ENCODE data around the gene DMD. TPM values are rescaled to one million over a fixed set of nuclear protein-coding genes. Genes with fewer than 3 reads are reported as not detected.
"Not testable (repeated sequence)": the region's sequence is repeated elsewhere in the genome, so short reads cannot be mapped to it uniquely, and the experiment has no call there.

Gene DMD
- total and polyA plus RNA-seq, 2 experiments from 2014 or later = 1.5 to 2.0 TPM

DNA sequence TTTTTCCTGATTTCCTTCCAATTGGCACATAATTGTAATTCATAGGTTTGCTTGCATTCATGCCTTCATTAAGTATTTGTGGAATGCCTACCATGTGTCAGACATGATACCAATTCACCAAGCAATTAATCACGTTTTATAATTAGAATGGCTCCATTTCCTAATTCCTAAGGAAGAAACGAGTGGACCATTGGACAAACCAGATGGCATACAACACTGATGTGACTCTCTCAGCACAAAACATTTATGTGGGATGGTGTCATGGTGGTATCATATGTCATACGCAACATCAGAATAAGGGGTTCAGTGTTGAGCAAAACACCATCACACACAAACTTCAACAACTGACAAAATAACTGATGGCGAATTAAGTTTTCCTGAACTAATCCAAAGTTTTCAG, 502.8 kb downstream of the DMD start:
- Histone ChIP-seq H3K9ac (no peak overlapping the region), H3K4me2 (ENCODE audit: unreplicated experiment) (no peak overlapping the region), H3F3A (ENCODE audit: insufficient read depth) (no peaks in the 10 kb centered on the region), H3K36me3 (ENCODE audit: low read depth) (no peaks in the 10 kb centered on the region), H3K79me2 (ENCODE audit: insufficient read depth) (no peaks in the 10 kb centered on the region), H3K27ac (no peak overlapping the region), H3K9me2 (ENCODE audit: insufficient read depth) (no peaks in the 10 kb centered on the region), H3K9me3 (ENCODE audit: low read depth) (no peaks in the 10 kb centered on the region), H2AFZ (no peak overlapping the region), H3K4me1 (ENCODE audit: insufficient read depth) (no peaks in the 10 kb centered on the region), H3K4me3 (no peak overlapping the region), H4K20me1 (ENCODE audit: insufficient read depth) (no peaks in the 10 kb centered on the region), H3K27me3 (replicated peaks; ENCODE audit: insufficient read depth) (no peaks in the 10 kb centered on the region)
- in situ Hi-C loops (cut with MboI) = no loop called here
- 20 to 28% methylated on average over 4 of the region's 4 CpGs for WGBS, 2 experiments (ENCODE audit: low coverage in 1 of 2, low lambda C conversion rate in 2 of 2, missing lambda C conversion rate in 2 of 2)
- DNase-seq = no peak
- TF ChIP-seq EZH2phosphoT487 (IDR thresholded peaks at IDR 0.05; ENCODE audit: insufficient read depth, low read depth) = no peak
- TF ChIP-seq EZH2 (IDR thresholded peaks at IDR 0.05; ENCODE audit: insufficient read depth, poor library complexity, severe bottlenecking) = no peak

DNA sequence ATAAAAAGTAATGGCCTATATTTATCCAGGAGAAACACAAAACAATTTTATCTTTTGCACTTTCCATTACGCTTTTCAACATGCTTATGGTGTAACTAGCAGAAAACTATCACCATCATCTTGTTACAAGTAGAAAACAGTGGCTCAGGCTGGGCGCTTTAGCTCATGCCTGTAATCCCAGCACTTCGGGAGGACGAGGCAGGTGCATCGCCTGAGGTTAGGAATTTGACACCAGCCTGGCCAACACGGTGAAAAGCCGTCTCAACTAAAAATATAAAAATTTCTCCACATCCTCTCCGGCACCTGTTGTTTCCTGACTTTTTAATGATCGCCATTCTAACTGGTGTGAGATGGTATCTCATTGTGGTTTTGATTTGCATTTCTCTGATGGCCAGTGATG, 506.0 kb downstream of the DMD start:
- H3K27ac ChIP-seq; in situ Hi-C loops (cut with MboI); H3K4me1 ChIP-seq (ENCODE audit: insufficient read depth); H3K9me3 ChIP-seq (ENCODE audit: low read depth); DNase-seq; H3K4me3 ChIP-seq; H3K9ac ChIP-seq; H3K27me3 ChIP-seq (replicated peaks; ENCODE audit: insufficient read depth); H3K36me3 ChIP-seq (ENCODE audit: low read depth); H3K9me2 ChIP-seq (ENCODE audit: insufficient read depth); H3K4me2 ChIP-seq (ENCODE audit: unreplicated experiment); H2AFZ ChIP-seq; H3F3A ChIP-seq (ENCODE audit: insufficient read depth); H4K20me1 ChIP-seq (ENCODE audit: insufficient read depth); H3K79me2 ChIP-seq (ENCODE audit: insufficient read depth): not testable (repeated sequence)
- WGBS, 2 experiments (ENCODE audit: low coverage in 1 of 2, low lambda C conversion rate in 2 of 2, missing lambda C conversion rate in 2 of 2) = 21 to 40% methylated on average over 8 to 9 of the region's 9 CpGs

DNA sequence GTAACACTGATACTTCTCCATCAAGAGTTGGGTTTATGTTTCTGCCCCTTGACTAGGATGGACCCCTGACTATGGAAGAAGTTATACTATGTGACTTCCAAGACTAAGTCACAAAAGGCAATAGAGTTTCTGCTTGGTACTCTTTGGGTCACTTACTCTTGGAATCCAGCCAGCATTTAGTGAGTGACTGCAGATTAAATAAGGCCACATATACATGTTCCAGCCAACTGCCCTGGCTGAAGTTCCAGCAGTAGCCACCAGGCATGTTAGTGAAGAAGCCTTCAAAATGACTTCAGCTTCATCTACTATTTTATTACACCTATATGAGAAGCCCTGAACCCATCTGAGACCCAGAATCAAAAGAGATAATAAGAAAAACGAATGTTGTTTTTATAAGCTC, 524.0 kb downstream of the DMD start:
- Histone ChIP-seq H3K79me2 (ENCODE audit: insufficient read depth) (no peaks in the 10 kb centered on the region), H3K9me2 (ENCODE audit: insufficient read depth) (no peaks in the 10 kb centered on the region), H4K20me1 (ENCODE audit: insufficient read depth) (no peaks in the 10 kb centered on the region), H3K36me3 (ENCODE audit: low read depth) (no peaks in the 10 kb centered on the region), H3K9ac (no peak overlapping the region), H3K4me3 (no peak overlapping the region), H3K4me1 (ENCODE audit: insufficient read depth) (no peaks in the 10 kb centered on the region), H3K4me2 (ENCODE audit: unreplicated experiment) (no peak overlapping the region), H3F3A (ENCODE audit: insufficient read depth) (no peaks in the 10 kb centered on the region), H3K27ac (no peak overlapping the region), H3K9me3 (ENCODE audit: low read depth) (no peaks in the 10 kb centered on the region), H2AFZ (no peak overlapping the region), H3K27me3 (replicated peaks; ENCODE audit: insufficient read depth) (no peaks in the 10 kb centered on the region)
- 0 to 6% methylated on average over 1 of the region's 1 CpG for WGBS, 2 experiments (ENCODE audit: low coverage in 1 of 2, low lambda C conversion rate in 2 of 2, missing lambda C conversion rate in 2 of 2)
- in situ Hi-C loops (cut with MboI) = no loop called here
- DNase-seq = no peak
- TF ChIP-seq EZH2phosphoT487 (IDR thresholded peaks at IDR 0.05; ENCODE audit: insufficient read depth, low read depth) (no peak), EZH2 (IDR thresholded peaks at IDR 0.05; ENCODE audit: insufficient read depth, poor library complexity, severe bottlenecking) (no peak)

DNA sequence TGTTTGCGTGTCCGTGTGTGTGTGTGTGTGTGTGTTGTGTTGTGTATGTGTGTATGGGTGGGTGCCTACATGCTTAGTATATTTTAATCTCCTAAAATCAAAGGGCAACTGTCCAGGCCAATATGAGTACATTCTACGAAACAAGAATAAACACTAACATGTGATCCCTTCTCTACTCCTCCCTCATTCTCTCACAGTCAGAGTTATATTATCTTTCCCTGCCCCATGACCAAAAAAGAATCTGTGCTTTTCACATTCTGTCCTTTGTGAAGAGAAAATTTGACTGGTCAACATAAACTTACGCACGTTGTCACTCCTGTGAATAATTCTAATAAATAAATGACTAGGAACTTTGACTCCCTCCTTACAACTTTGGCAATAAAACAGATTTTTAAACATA, 532.9 kb downstream of the DMD start:
- no peak overlapping the region for H3K9ac ChIP-seq
- 43 to 52% methylated on average over 5 of the region's 5 CpGs for WGBS, 2 experiments (ENCODE audit: low coverage in 1 of 2, low lambda C conversion rate in 2 of 2, missing lambda C conversion rate in 2 of 2)

DNA sequence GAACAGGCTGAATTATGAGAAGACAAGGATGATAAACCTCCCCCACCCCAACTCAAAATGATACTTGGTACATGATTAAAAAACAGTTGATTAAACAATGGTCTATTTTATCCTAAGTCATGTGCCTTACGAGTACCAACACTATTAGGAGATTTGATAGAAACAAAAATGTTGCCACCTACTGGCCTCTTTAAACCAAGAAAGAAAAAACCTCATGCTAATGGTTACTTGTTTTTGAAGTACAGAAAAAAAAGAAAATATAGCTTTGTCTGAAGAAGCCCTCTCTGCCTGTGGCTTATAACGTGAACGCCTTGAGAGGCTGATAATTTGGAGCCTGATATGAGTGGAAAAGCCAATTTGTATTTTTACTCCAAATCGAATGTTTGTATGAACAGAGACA, 538.2 kb downstream of the DMD start:
- DNase-seq = no peak
- in situ Hi-C loops (cut with MboI) = no loop called here
- 1 to 9% methylated on average over 4 of the region's 4 CpGs for WGBS, 2 experiments (ENCODE audit: low coverage in 1 of 2, low lambda C conversion rate in 2 of 2, missing lambda C conversion rate in 2 of 2)

More for the DNA sequence above, 532.9 kb downstream of the DMD start:
- Histone ChIP-seq H3F3A (ENCODE audit: insufficient read depth) (no peaks in the 10 kb centered on the region), H4K20me1 (ENCODE audit: insufficient read depth) (no peaks in the 10 kb centered on the region), H3K36me3 (ENCODE audit: low read depth) (no peaks in the 10 kb centered on the region), H3K27ac (no peak overlapping the region), H3K9me3 (ENCODE audit: low read depth) (no peaks in the 10 kb centered on the region), H3K4me3 (no peak overlapping the region), H3K4me1 (ENCODE audit: insufficient read depth) (no peaks in the 10 kb centered on the region), H3K27me3 (replicated peaks; ENCODE audit: insufficient read depth) (no peaks in the 10 kb centered on the region), H3K9me2 (ENCODE audit: insufficient read depth) (no peaks in the 10 kb centered on the region), H3K79me2 (ENCODE audit: insufficient read depth) (no peaks in the 10 kb centered on the region), H2AFZ (no peak overlapping the region), H3K4me2 (ENCODE audit: unreplicated experiment) (no peak overlapping the region)
- in situ Hi-C loops (cut with MboI) = no loop called here
- TF ChIP-seq EZH2phosphoT487 (IDR thresholded peaks at IDR 0.05; ENCODE audit: insufficient read depth, low read depth) = no peak
- TF ChIP-seq EZH2 (IDR thresholded peaks at IDR 0.05; ENCODE audit: insufficient read depth, poor library complexity, severe bottlenecking) = no peak
- no peak for DNase-seq

More for the DNA sequence above, 538.2 kb downstream of the DMD start:
- Histone ChIP-seq H3K36me3 (ENCODE audit: low read depth) (no peaks in the 10 kb centered on the region), H3K9ac (no peak overlapping the region), H3K4me2 (ENCODE audit: unreplicated experiment) (no peak overlapping the region), H4K20me1 (ENCODE audit: insufficient read depth) (no peaks in the 10 kb centered on the region), H2AFZ (no peak overlapping the region), H3K27me3 (replicated peaks; ENCODE audit: insufficient read depth) (no peaks in the 10 kb centered on the region), H3K9me3 (ENCODE audit: low read depth) (no peaks in the 10 kb centered on the region), H3F3A (ENCODE audit: insufficient read depth) (no peaks in the 10 kb centered on the region), H3K79me2 (ENCODE audit: insufficient read depth) (no peaks in the 10 kb centered on the region), H3K9me2 (ENCODE audit: insufficient read depth) (no peaks in the 10 kb centered on the region), H3K27ac (no peak overlapping the region), H3K4me1 (ENCODE audit: insufficient read depth) (no peaks in the 10 kb centered on the region), H3K4me3 (no peak overlapping the region)
- TF ChIP-seq EZH2 (IDR thresholded peaks at IDR 0.05; ENCODE audit: insufficient read depth, poor library complexity, severe bottlenecking) (no peak), EZH2phosphoT487 (IDR thresholded peaks at IDR 0.05; ENCODE audit: insufficient read depth, low read depth) (no peak)

Measured in GM23248 (cell line).